ENCODE results near the gene IDH3A. TPM values are rescaled to one million over a fixed set of nuclear protein-coding genes. Genes with fewer than 3 reads are reported as not detected.

The IDH3A gene
- total and polyA plus RNA-seq, 7 donors, result 154 to 309 (median 209) TPM

GRCh38 chr15:78125267-78125666, 23.9 kb upstream of the IDH3A start:
- TF ChIP-seq CTCF (IDR thresholded peaks at IDR 0.05), result no peak
- Histone ChIP-seq H3K27me3 (ENCODE audit: insufficient read depth in 3 of 3, low read length in 2 of 3) (no peaks in the 10 kb centered on the region), H3K27ac (no peak overlapping the region), H3K4me1 (peaks cover 11% of the 10 kb centered on the region), H3K9me3 (no peaks in the 10 kb centered on the region), H3K36me3 (ENCODE audit: insufficient read depth in 1 of 2, low read depth in 1 of 2) (no peaks in the 10 kb centered on the region), H3K4me3 (no peak overlapping the region)
- DNase-seq (no peak), ATAC-seq (no peak)
- intact Hi-C loops (cut with DNase I), result loop anchor here (5.0 kb wide), 3 partner anchors 37 to 117 kb away; no protein-coding TSS in a partner anchor
- 82 to 92% (median 89%) methylated on average over 3 of the region's 3 CpGs for WGBS, 3 donors

DNA sequence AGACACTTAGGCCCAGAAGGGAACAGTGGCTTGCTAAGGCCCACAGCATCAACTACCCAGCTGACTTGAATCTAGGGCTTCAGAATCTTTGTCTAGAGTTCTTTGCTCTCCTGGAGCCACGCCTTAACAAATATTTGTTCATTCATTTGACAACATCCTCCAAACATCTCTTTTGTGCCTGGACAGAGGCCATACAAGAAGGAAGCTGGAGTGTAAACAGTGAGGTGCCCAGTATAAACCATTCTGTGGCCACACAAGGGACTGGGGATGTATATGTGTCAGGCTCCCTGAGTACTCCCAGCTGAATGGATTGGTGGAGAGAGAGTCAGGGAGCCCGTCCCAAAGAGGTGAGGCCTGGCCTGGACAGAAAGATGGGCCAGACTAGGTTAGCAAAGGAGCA, 21.3 kb upstream of the IDH3A start:
- ATAC-seq, result no peak
- peaks cover 19% of the 10 kb centered on the region for H3K4me1 ChIP-seq

GRCh38 chr15:78129077-78129750, 19.9 kb upstream of the IDH3A start:
- H3K27me3 ChIP-seq (ENCODE audit: insufficient read depth in 3 of 3, low read length in 2 of 3), result no peaks in the 10 kb centered on the region
- DNase-seq (peak; percentile 37 to 72), ATAC-seq (peak; percentile 65 to 78 (median 68))
- H3K27ac ChIP-seq, result peak overlapping the region; percentile 46
- TF ChIP-seq CTCF (IDR thresholded peaks at IDR 0.05), result no peak
- no peaks in the 10 kb centered on the region for H3K9me3 ChIP-seq
- H3K4me3 ChIP-seq, result peak overlapping the region; percentile 4
- intact Hi-C loops (cut with DNase I), result loop anchor here (5.0 kb wide), 3 partner anchors 33 to 113 kb away; no protein-coding TSS in a partner anchor
- H3K36me3 ChIP-seq (ENCODE audit: insufficient read depth in 1 of 2, low read depth in 1 of 2), result no peaks in the 10 kb centered on the region
- WGBS, 3 donors, result 25 to 49% (median 28%) methylated on average over 6 to 8 of the region's 8 CpGs
- H3K4me1 ChIP-seq, result peaks cover 19% of the 10 kb centered on the region

More for the DNA sequence above, 21.3 kb upstream of the IDH3A start:
- Histone ChIP-seq H3K27ac (no peak overlapping the region), H3K9me3 (no peaks in the 10 kb centered on the region), H3K36me3 (ENCODE audit: insufficient read depth in 1 of 2, low read depth in 1 of 2) (no peaks in the 10 kb centered on the region), H3K4me3 (no peak overlapping the region), H3K27me3 (ENCODE audit: insufficient read depth in 3 of 3, low read length in 2 of 3) (no peaks in the 10 kb centered on the region)
- no peak for TF ChIP-seq CTCF (IDR thresholded peaks at IDR 0.05)
- intact Hi-C loops (cut with DNase I), result loop anchor here (5.0 kb wide), 3 partner anchors 34 to 114 kb away; no protein-coding TSS in a partner anchor
- DNase-seq, result no peak
- WGBS, 3 donors, result 92 to 96% (median 95%) methylated on average over 2 of the region's 2 CpGs

DNA sequence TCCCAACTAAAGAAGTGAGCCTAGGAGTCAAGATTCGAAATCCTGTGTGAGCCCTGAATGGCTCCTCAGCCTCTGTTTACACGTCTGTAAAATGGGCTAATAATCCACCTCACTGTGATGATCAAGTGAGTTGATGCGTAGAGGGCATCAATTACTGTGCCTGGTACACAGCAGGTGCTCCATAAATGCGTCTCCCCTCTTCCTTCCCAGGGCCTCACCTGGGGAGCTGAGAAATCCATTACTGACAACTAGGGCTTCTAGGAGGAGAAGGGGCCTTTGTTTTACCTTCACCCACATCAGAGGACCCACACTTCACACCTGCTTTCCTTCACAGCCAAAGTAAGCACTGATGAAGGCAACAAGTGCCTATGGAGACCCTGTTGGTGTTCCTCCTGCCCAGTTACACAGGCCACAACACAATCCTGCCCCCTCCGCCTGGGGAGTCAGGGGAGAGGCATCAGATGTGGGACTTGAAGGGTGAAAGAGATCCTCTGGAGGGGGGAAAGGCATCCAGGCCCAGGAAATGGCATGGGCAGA, 19.3 kb upstream of the IDH3A start:
- ATAC-seq, result no peak
- 89 to 93% (median 93%) methylated on average over 5 of the region's 5 CpGs for WGBS, 3 donors
- no peaks in the 10 kb centered on the region for H3K36me3 ChIP-seq (ENCODE audit: insufficient read depth in 1 of 2, low read depth in 1 of 2)
- TF ChIP-seq CTCF (IDR thresholded peaks at IDR 0.05), result no peak
- peaks cover 19% of the 10 kb centered on the region for H3K4me1 ChIP-seq
- H3K27ac ChIP-seq, result peak overlapping the region; percentile 46
- no peaks in the 10 kb centered on the region for H3K27me3 ChIP-seq (ENCODE audit: insufficient read depth in 3 of 3, low read length in 2 of 3)
- no peak for DNase-seq
- no peak overlapping the region for H3K4me3 ChIP-seq
- intact Hi-C loops (cut with DNase I), result loop anchor here (5.0 kb wide), 3 partner anchors 32 to 112 kb away; no protein-coding TSS in a partner anchor
- no peaks in the 10 kb centered on the region for H3K9me3 ChIP-seq

Measured in psoas muscle (tissue), 8 donors.